Sigmoid colon (tissue), 4 donors: Measurements from ENCODE around the gene PCK2.

Experiments
- CTCF ChIP-seq, 4 experiments: fragments of 450-650 bp in 3 of 4; fragments of 200-600 bp in 1 of 4; IDR thresholded peaks; one replicate each; pipeline ENCODE4 v1.5.1; 2016 to 2019; ENCODE audit warnings: antibody characterized with exemption in 4 of 4, mild to moderate bottlenecking in 3 of 4, moderate library complexity in 2 of 4
- EP300 ChIP-seq, 4 donors: sonication (generic); formaldehyde crosslinking; IDR thresholded peaks; one replicate each; pipeline ENCODE4 v1.6.1; 2017; ENCODE audit warnings: antibody characterized with exemption in 4 of 4
- POLR2A ChIP-seq, 2 donors: fragments of 450-650 bp; IDR thresholded peaks; one replicate each; pipeline ENCODE4 v1.6.1; 2016; ENCODE audit warnings: antibody characterized with exemption in 2 of 2, mild to moderate bottlenecking in 2 of 2, moderate library complexity in 2 of 2
- POLR2AphosphoS5 ChIP-seq, 4 donors: sonication (generic); formaldehyde crosslinking; IDR thresholded peaks; one replicate each; pipeline ENCODE4 v1.6.1; 2017; ENCODE audit warnings: antibody characterized with exemption in 4 of 4

GRCh38 chr14:24136684-24137528, 42.8 kb downstream of the PCK2 start:
- TF ChIP-seq CTCF (IDR thresholded peaks at IDR 0.05): no peak
- no peak for TF ChIP-seq POLR2A (IDR thresholded peaks at IDR 0.05)
- TF ChIP-seq POLR2AphosphoS5 (IDR thresholded peaks at IDR 0.05): no peak
- no peak for TF ChIP-seq EP300 (IDR thresholded peaks at IDR 0.05)
